Measurements from ENCODE around the gene USF3.

DNA sequence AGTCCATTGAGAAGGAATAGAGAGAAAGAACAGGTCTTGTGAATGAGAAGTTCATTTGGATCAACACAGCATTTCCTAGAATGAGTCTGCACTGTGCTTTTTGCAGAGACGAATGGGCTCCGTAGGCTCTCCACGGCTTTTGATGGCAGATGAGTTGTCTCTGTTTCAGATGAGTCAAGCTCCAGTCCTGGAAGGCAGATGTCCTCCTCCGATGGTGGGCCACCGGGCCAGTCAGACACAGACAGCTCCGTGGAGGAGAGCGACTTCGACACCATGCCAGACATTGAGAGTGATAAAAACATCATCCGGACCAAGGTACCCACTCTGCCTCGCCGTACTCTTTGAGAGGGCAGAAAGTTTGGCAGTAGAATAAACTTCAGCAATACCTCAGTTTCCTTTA is 93.6 kb downstream of the USF3 start:
- TF ChIP-seq CTCF (conservative IDR thresholded peaks at IDR 0.05; ENCODE audit: low read length) (no peak), EZH2phosphoT487 (IDR thresholded peaks at IDR 0.05; ENCODE audit: borderline replicate concordance) (no peak)
